HEK293T (cell line): ENCODE data around the gene CCDC69.
"Not testable (repeated sequence)": the region's sequence is repeated elsewhere in the genome, so short reads cannot be mapped to it uniquely, and the experiment has no call there.

ENCODE experiments used
- CTCF ChIA-PET: fragments of 350-600 bp; formaldehyde crosslinking; extraction: SDS; loops from one replicate; lab custom pipeline; 2021; ENCODE audit warnings: antibody characterized with exemption, inconsistent platforms; lab: Yijun Ruan, JAX
- POLR2A ChIA-PET: fragments of 350-600 bp; formaldehyde crosslinking; extraction: SDS; loops from one replicate; lab custom pipeline; 2020; ENCODE audit warnings: antibody characterized with exemption, inconsistent platforms; lab: Yijun Ruan, JAX
- DNase-seq: peaks from one replicate; pipeline ENCODE4 v3.0.0; 2012; ENCODE audit warnings: mixed read lengths; ENCODE audit errors: extremely low spot score
- ARNT ChIP-seq: fragments of 450-650 bp; IDR thresholded peaks from 2 replicates; pipeline ENCODE4 v1.6.1; 2017; ENCODE audit warnings: mild to moderate bottlenecking
- BHLHE40 ChIP-seq: fragments of 450-650 bp; IDR thresholded peaks from 2 replicates; pipeline ENCODE4 v1.6.1; 2016; ENCODE audit warnings: mild to moderate bottlenecking, moderate library complexity, borderline replicate concordance
- CTBP1 ChIP-seq: fragments of 450-650 bp; IDR thresholded peaks from 2 replicates; pipeline ENCODE4 v1.6.1; 2016; ENCODE audit warnings: borderline replicate concordance
- ELF4 ChIP-seq: fragments of 450-650 bp; IDR thresholded peaks from 2 replicates; pipeline ENCODE4 v1.6.1; 2017; ENCODE audit warnings: antibody characterized with exemption
- FOXA1 ChIP-seq: fragments of 450-650 bp; IDR thresholded peaks from 2 replicates; pipeline ENCODE4 v1.6.1; 2016; ENCODE audit warnings: mild to moderate bottlenecking
- FOXK2 ChIP-seq: fragments of 450-650 bp; IDR thresholded peaks from 2 replicates; pipeline ENCODE4 v1.6.1; 2016; ENCODE audit warnings: mild to moderate bottlenecking
- FOXM1 ChIP-seq: fragments of 450-650 bp; IDR thresholded peaks from 2 replicates; pipeline ENCODE4 v1.6.1; 2017; ENCODE audit warnings: mild to moderate bottlenecking, borderline replicate concordance
- HDGF ChIP-seq: fragments of 450-650 bp; IDR thresholded peaks from 2 replicates; pipeline ENCODE4 v1.6.1; 2017; ENCODE audit warnings: antibody characterized with exemption, borderline replicate concordance
- L3MBTL2 ChIP-seq: fragments of 450-650 bp; conservative IDR thresholded peaks from 2 replicates; pipeline ENCODE4 v1.6.1; 2016; ENCODE audit warnings: mild to moderate bottlenecking
- LEF1 ChIP-seq: fragments of 450-650 bp; IDR thresholded peaks from 2 replicates; pipeline ENCODE4 v1.6.1; 2017; ENCODE audit warnings: mild to moderate bottlenecking, borderline replicate concordance
- NFRKB ChIP-seq: fragments of 450-650 bp; IDR thresholded peaks from 2 replicates; pipeline ENCODE4 v1.6.1; 2016; ENCODE audit warnings: mild to moderate bottlenecking, moderate library complexity
- PKNOX1 ChIP-seq: fragments of 450-650 bp; IDR thresholded peaks from 2 replicates; pipeline ENCODE4 v1.6.1; 2016
- SP1 ChIP-seq: fragments of 450-650 bp; IDR thresholded peaks from 2 replicates; pipeline ENCODE4 v1.6.1; 2017
- SUZ12 ChIP-seq: fragments of 450-650 bp; IDR thresholded peaks from 2 replicates; pipeline ENCODE4 v1.6.1; 2016; ENCODE audit warnings: mild to moderate bottlenecking
- TARDBP ChIP-seq: fragments of 450-650 bp; IDR thresholded peaks from 2 replicates; pipeline ENCODE4 v1.6.1; 2016
- ZNF384 ChIP-seq: fragments of 450-650 bp; IDR thresholded peaks from 2 replicates; pipeline ENCODE4 v1.6.1; 2016

CCDC69 gene

GRCh38 chr5:151264113-151264512, 40.2 kb upstream of the CCDC69 start:
- CTCF ChIA-PET, result interaction anchor here (1.1 kb wide), 1 partner anchor 52 kb away, joined by 3 read pairs; no protein-coding TSS in a partner anchor
- POLR2A ChIA-PET, result interaction anchor here (1.4 kb wide), 1 partner anchor 12 kb away, joined by 6 read pairs; the partner anchor contains the start of gene GM2A
- TF ChIP-seq HDGF, result no peak
- TF ChIP-seq LEF1, result no peak
- no peak for TF ChIP-seq ARNT
- no peak for TF ChIP-seq PKNOX1
- TF ChIP-seq ZNF384, result no peak
- TF ChIP-seq ELF4, result no peak
- no peak for TF ChIP-seq TARDBP
- DNase-seq, result no peak

- no peak for TF ChIP-seq SUZ12
- no peak for TF ChIP-seq ELF4
- TF ChIP-seq CTBP1, result no peak
- TF ChIP-seq L3MBTL2, result no peak
- no peak for TF ChIP-seq FOXA1
- TF ChIP-seq FOXM1, result no peak
- TF ChIP-seq HDGF, result no peak
- TF ChIP-seq SP1, result no peak
- DNase-seq, result no peak
- ChIA-PET POLR2A (interaction anchor here (0.7 kb wide), 1 partner anchor 10 kb away, joined by 3 read pairs; the partner anchor contains the start of gene GM2A), CTCF (no interaction called here)
Measured at GRCh38 chr5:151262532-151262931, 38.6 kb upstream of the CCDC69 start.

GRCh38 chr5:151259931-151260330, 36.0 kb upstream of the CCDC69 start:
- CTCF ChIA-PET, result no interaction called here
- POLR2A ChIA-PET, result no interaction called here
- TF ChIP-seq NFRKB (no peak), BHLHE40 (no peak), LEF1 (no peak), HDGF (no peak), TARDBP (no peak), CTBP1 (no peak), FOXK2 (no peak), FOXM1 (no peak), FOXA1 (no peak), ELF4 (no peak), ARNT (no peak), SUZ12 (no peak), PKNOX1 (no peak), SP1 (no peak), L3MBTL2 (no peak)
- no peak for DNase-seq

GRCh38 chr5:151258816-151259215, 34.9 kb upstream of the CCDC69 start:
- POLR2A ChIA-PET, result no interaction called here
- TF ChIP-seq NFRKB (no peak), TARDBP (no peak)
- CTCF ChIA-PET, result no interaction called here
- DNase-seq, result no peak

GRCh38 chr5:151258201-151258611, 34.3 kb upstream of the CCDC69 start:
- no peak for DNase-seq
- POLR2A ChIA-PET, result no interaction called here
- CTCF ChIA-PET, result no interaction called here
- TF ChIP-seq TARDBP, result no peak
- TF ChIP-seq LEF1, result no peak
- no peak for TF ChIP-seq ZNF384
- no peak for TF ChIP-seq L3MBTL2
- TF ChIP-seq PKNOX1, result no peak
- TF ChIP-seq FOXK2, result no peak
- TF ChIP-seq SP1, result no peak
- TF ChIP-seq ELF4, result no peak
- TF ChIP-seq BHLHE40, result no peak
- no peak for TF ChIP-seq HDGF
- no peak for TF ChIP-seq FOXM1
- no peak for TF ChIP-seq ARNT
- TF ChIP-seq CTBP1, result no peak
- TF ChIP-seq FOXA1, result no peak
- no peak for TF ChIP-seq NFRKB
- TF ChIP-seq SUZ12, result no peak

- ChIA-PET CTCF (no interaction called here), POLR2A (no interaction called here)
- TF ChIP-seq ELF4, result no peak
- no peak for TF ChIP-seq CTBP1
- no peak for DNase-seq
Measured at GRCh38 chr5:151257731-151258181, 33.9 kb upstream of the CCDC69 start.

GRCh38 chr5:151255621-151256286, 31.9 kb upstream of the CCDC69 start:
- no peak for DNase-seq
- ChIA-PET POLR2A (no interaction called here), CTCF (no interaction called here)
- no peak for TF ChIP-seq L3MBTL2
- no peak for TF ChIP-seq LEF1
- TF ChIP-seq FOXK2, result no peak
- TF ChIP-seq HDGF, result no peak

- DNase-seq, POLR2A ChIA-PET, CTCF ChIA-PET: not testable (repeated sequence)
Measured at GRCh38 chr5:151254990-151255389, 31.1 kb upstream of the CCDC69 start.
